ENCODE data around the gene DENND4A.
"Not testable (repeated sequence)": the region's sequence is repeated elsewhere in the genome, so short reads cannot be mapped to it uniquely, and the experiment has no call there.

The DENND4A gene

GRCh38 chr15:65812467-65812866 lies 20.4 kb upstream of the DENND4A start:
- no peak for DNase-seq (ENCODE audit: low spot score)
- CTCF ChIA-PET = no interaction called here
- no peak for TF ChIP-seq CTCF (conservative IDR thresholded peaks at IDR 0.05; ENCODE audit: low read depth)
- no peak overlapping the region for H3K27ac ChIP-seq
- POLR2A ChIA-PET (ENCODE audit: low non-redundant PET) = no interaction called here

GRCh38 chr15:65811835-65812234 lies 19.7 kb upstream of the DENND4A start:
- POLR2A ChIA-PET (ENCODE audit: low non-redundant PET) = no interaction called here
- H3K27ac ChIP-seq = no peak overlapping the region
- CTCF ChIA-PET = no interaction called here
- TF ChIP-seq CTCF (conservative IDR thresholded peaks at IDR 0.05; ENCODE audit: low read depth) = no peak
- no peak for DNase-seq (ENCODE audit: low spot score)

GRCh38 chr15:65811011-65811733 lies 19.1 kb upstream of the DENND4A start:
- DNase-seq (ENCODE audit: low spot score); CTCF ChIA-PET; H3K27ac ChIP-seq; POLR2A ChIA-PET (ENCODE audit: low non-redundant PET): not testable (repeated sequence)

- ChIA-PET POLR2A (ENCODE audit: low non-redundant PET) (no interaction called here), CTCF (interaction anchor here (0.6 kb wide), 1 partner anchor 8 kb away, joined by 3 read pairs; no protein-coding TSS in a partner anchor)
- H3K27ac ChIP-seq = no peak overlapping the region
- TF ChIP-seq CTCF (conservative IDR thresholded peaks at IDR 0.05; ENCODE audit: low read depth) = no peak
- no peak for DNase-seq (ENCODE audit: low spot score)
Measured at GRCh38 chr15:65806397-65806796, 14.3 kb upstream of the DENND4A start.

- no peak overlapping the region for H3K27ac ChIP-seq
- POLR2A ChIA-PET (ENCODE audit: low non-redundant PET) = no interaction called here
- CTCF ChIA-PET = no interaction called here
- DNase-seq (ENCODE audit: low spot score) = no peak
- no peak for TF ChIP-seq CTCF (conservative IDR thresholded peaks at IDR 0.05; ENCODE audit: low read depth)
Measured at GRCh38 chr15:65805019-65805745, 13.1 kb upstream of the DENND4A start.

GRCh38 chr15:65804252-65804931 lies 12.3 kb upstream of the DENND4A start:
- ChIA-PET CTCF (no interaction called here), POLR2A (ENCODE audit: low non-redundant PET) (no interaction called here)
- no peak for TF ChIP-seq CTCF (conservative IDR thresholded peaks at IDR 0.05; ENCODE audit: low read depth)
- no peak for DNase-seq (ENCODE audit: low spot score)
- no peak overlapping the region for H3K27ac ChIP-seq
